Peyer's patch (tissue), 4 donors: ENCODE results near the gene MCTP1. TPM values are rescaled to one million over a fixed set of nuclear protein-coding genes. Genes with fewer than 3 reads are reported as not detected.

ENCODE experiments used
- DNase-seq, 3 donors: peaks; one replicate each; pipeline ENCODE4 v3.0.0-alpha.2; 2017 to 2019
- H3K27ac ChIP-seq, 4 donors: fragments of 200-600 bp; sonication (generic); one replicate each; pipeline ENCODE4 v1.5.1; 2016 to 2019
- H3K27me3 ChIP-seq, 2 donors: fragments of 200-600 bp; sonication (generic); one replicate each; pipeline ENCODE4 v1.5.1; 2019
- H3K36me3 ChIP-seq, 3 donors: fragments of 200-600 bp; sonication (generic); one replicate each; pipeline ENCODE4 v1.5.1; 2016 to 2019
- H3K4me1 ChIP-seq, 4 donors: fragments of 200-600 bp; sonication (generic); one replicate each; pipeline ENCODE4 v1.5.1; 2016 to 2019
- H3K4me3 ChIP-seq, 4 donors: fragments of 200-600 bp; sonication (generic); 1 replicate in 3 of 4; 2 replicates in 1 of 4; pipeline ENCODE4 v1.5.1; 2016 to 2019; ENCODE audit warnings: mild to moderate bottlenecking in 1 of 4
- H3K9me3 ChIP-seq, 4 donors: fragments of 200-600 bp; sonication (generic); one replicate each; pipeline ENCODE4 v1.5.1; 2016 to 2019; ENCODE audit warnings: mild to moderate bottlenecking in 1 of 4
- POLR2A ChIP-seq, 2 donors: fragments of 450-650 bp; IDR thresholded peaks; one replicate each; pipeline ENCODE4 v1.5.1; 2017; ENCODE audit warnings: antibody characterized with exemption in 2 of 2, mild to moderate bottlenecking in 2 of 2, moderate library complexity in 2 of 2
- total RNA-seq, 4 donors: library from RNA; depleted of rRNA; stranded (reverse); fragments of >200 nt; gene quantifications; one replicate each; pipeline ENCODE4 v1.1.0, GENCODE V29; 2016
- TF ChIP-seq, protein P1 (sequence below), 6 experiments: fragments of 450-650 bp in 4 of 6; fragments of 200-600 bp in 2 of 6; sonication (generic) in 1 of 6; IDR thresholded peaks; one replicate each; pipeline ENCODE4 v1.5.1; 2017 to 2019; ENCODE audit warnings: antibody characterized with exemption in 6 of 6, mild to moderate bottlenecking in 3 of 6, moderate library complexity in 1 of 6

MCTP1 gene
- total RNA-seq, 4 donors from 2014 or later: 4.7 to 61.1 (median 11.3) TPM

DNA sequence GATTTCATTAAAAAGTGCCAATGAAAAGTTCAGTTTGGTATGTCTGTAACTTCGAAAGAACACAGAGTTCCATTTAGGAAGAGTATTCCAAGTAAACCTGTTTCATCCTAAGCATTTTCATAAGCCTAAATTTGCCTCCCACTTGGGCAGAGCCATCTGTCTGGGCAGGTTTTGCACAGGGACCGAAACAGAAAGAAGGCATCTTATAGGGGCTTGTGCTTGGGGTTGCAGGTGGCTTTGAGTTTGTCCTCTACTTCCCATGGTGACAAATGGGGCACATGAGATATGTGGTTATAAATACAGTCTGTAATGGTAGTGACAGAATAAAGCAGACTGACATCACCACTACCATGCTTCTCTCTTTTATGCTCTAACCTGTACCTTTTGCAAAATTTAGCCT lies 63.7 kb downstream of the MCTP1 start:
- Histone ChIP-seq H3K27me3 (no peaks in the 10 kb centered on the region), H3K4me3 (no peak overlapping the region), H3K36me3 (no peaks in the 10 kb centered on the region), H3K9me3 (no peaks in the 10 kb centered on the region), H3K27ac (no peak overlapping the region), H3K4me1 (no peaks in the 10 kb centered on the region)
- TF ChIP-seq, protein P1, sequence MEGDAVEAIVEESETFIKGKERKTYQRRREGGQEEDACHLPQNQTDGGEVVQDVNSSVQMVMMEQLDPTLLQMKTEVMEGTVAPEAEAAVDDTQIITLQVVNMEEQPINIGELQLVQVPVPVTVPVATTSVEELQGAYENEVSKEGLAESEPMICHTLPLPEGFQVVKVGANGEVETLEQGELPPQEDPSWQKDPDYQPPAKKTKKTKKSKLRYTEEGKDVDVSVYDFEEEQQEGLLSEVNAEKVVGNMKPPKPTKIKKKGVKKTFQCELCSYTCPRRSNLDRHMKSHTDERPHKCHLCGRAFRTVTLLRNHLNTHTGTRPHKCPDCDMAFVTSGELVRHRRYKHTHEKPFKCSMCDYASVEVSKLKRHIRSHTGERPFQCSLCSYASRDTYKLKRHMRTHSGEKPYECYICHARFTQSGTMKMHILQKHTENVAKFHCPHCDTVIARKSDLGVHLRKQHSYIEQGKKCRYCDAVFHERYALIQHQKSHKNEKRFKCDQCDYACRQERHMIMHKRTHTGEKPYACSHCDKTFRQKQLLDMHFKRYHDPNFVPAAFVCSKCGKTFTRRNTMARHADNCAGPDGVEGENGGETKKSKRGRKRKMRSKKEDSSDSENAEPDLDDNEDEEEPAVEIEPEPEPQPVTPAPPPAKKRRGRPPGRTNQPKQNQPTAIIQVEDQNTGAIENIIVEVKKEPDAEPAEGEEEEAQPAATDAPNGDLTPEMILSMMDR (IDR thresholded peaks at IDR 0.05): no peak
- no peak for TF ChIP-seq POLR2A (IDR thresholded peaks at IDR 0.05)
- no peak for DNase-seq

DNA sequence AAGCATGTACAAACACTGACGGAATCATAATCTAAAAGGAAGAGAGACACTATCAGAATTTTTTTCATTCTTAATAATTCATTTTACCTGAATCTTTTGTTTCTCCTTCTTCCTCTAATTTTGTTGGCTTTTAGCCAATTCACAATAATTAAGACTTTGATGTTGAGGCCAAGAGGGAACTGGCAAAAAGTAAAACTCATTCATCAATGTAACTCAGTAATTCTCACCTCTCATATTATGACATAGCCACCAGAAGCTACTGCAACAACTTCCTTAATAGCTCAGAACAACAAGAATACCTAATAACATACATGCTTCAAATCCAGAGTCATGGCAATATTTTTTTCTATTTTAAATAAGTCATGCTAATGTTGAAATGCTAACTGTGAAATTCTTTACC lies 64.5 kb downstream of the MCTP1 start:
- no peaks in the 10 kb centered on the region for H3K36me3 ChIP-seq
- H3K27me3 ChIP-seq: no peaks in the 10 kb centered on the region
- no peaks in the 10 kb centered on the region for H3K9me3 ChIP-seq
- DNase-seq: no peak
- no peak for TF ChIP-seq POLR2A (IDR thresholded peaks at IDR 0.05)
- TF ChIP-seq, protein P1 (IDR thresholded peaks at IDR 0.05): no peak
- no peak overlapping the region for H3K4me3 ChIP-seq
- H3K27ac ChIP-seq: no peak overlapping the region
- H3K4me1 ChIP-seq: no peaks in the 10 kb centered on the region

DNA sequence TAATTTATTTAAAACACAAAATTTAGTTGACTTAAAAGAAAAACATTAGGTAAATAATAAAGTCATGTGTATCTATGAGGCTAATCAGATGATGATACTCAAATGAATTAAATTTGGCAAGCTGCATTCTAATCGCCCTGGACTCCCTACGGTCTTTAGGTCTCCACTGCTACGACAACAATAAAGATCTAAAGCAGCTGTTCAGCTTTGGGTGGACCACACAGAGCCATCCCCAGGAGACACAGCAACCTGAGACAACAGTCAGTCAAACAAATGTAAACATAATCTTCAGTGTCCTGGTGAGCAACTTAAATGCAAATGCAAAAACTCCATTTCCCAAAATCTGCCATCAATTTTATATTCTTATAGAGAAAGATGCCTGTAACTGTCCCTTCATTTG lies 65.5 kb downstream of the MCTP1 start:
- Histone ChIP-seq H3K4me1 (no peaks in the 10 kb centered on the region), H3K27me3 (no peaks in the 10 kb centered on the region), H3K4me3 (no peak overlapping the region), H3K9me3 (no peaks in the 10 kb centered on the region), H3K27ac (no peak overlapping the region), H3K36me3 (no peaks in the 10 kb centered on the region)
- DNase-seq: no peak
- TF ChIP-seq POLR2A (IDR thresholded peaks at IDR 0.05): no peak
- TF ChIP-seq, protein P1 (IDR thresholded peaks at IDR 0.05): no peak

DNA sequence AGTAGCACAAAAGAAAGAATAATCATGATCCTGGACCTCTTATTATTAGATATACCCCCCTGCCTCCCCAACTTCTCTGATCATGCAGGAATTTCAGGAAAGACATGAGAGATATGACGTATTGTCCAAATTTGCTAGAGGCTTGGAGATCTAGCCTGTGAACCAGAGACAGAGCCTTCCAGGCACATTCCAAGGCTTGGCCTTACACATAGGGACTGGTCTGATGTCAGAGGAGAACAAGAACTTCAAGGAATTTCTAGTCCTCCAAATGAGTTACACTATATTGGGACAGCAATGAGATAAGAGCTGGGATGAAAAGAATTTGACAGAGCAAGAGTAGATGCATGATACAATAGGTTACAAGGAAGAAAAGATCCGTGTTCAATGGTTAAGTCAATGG lies 67.0 kb downstream of the MCTP1 start:
- no peaks in the 10 kb centered on the region for H3K27me3 ChIP-seq
- no peaks in the 10 kb centered on the region for H3K9me3 ChIP-seq
- TF ChIP-seq, protein P1 (IDR thresholded peaks at IDR 0.05): no peak
- TF ChIP-seq POLR2A (IDR thresholded peaks at IDR 0.05): no peak
- no peaks in the 10 kb centered on the region for H3K4me1 ChIP-seq
- H3K27ac ChIP-seq: no peak overlapping the region
- H3K4me3 ChIP-seq: no peak overlapping the region
- no peaks in the 10 kb centered on the region for H3K36me3 ChIP-seq
- DNase-seq: no peak

DNA sequence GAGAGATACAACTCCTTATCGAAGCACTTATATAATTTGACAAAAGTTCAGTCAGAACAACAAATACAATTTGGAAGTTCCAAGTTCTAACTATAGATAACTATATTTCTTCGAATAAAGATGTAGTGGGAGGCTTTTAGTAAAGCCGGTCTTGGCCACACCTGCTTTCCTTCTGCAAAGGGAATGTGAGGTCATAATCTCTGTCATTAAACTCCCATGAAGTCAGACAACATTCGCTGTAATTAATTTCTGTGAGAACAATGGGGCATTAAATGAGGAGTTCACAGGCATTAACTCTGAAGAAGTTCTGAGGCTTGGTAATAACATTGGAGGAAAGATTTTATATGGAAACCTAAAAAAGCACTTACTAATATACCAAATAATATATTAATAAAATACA lies 67.5 kb downstream of the MCTP1 start:
- TF ChIP-seq POLR2A (IDR thresholded peaks at IDR 0.05): no peak
- TF ChIP-seq, protein P1 (IDR thresholded peaks at IDR 0.05): no peak
- H3K4me1 ChIP-seq: no peaks in the 10 kb centered on the region
- H3K4me3 ChIP-seq: no peak overlapping the region
- H3K27me3 ChIP-seq: no peaks in the 10 kb centered on the region
- no peaks in the 10 kb centered on the region for H3K9me3 ChIP-seq
- H3K36me3 ChIP-seq: no peaks in the 10 kb centered on the region
- no peak for DNase-seq
- no peak overlapping the region for H3K27ac ChIP-seq
